Sigmoid colon (tissue), 4 donors: ENCODE results near the gene RIPOR1.

Experiments used
- POLR2A ChIP-seq, 2 donors: fragments of 450-650 bp; IDR thresholded peaks; one replicate each; pipeline ENCODE4 v1.6.1; 2016; ENCODE audit warnings: antibody characterized with exemption in 2 of 2, mild to moderate bottlenecking in 2 of 2, moderate library complexity in 2 of 2
- POLR2AphosphoS5 ChIP-seq, 4 donors: sonication (generic); formaldehyde crosslinking; IDR thresholded peaks; one replicate each; pipeline ENCODE4 v1.6.1; 2017; ENCODE audit warnings: antibody characterized with exemption in 4 of 4
- TF ChIP-seq, protein P1 (sequence below), 4 experiments: fragments of 450-650 bp in 3 of 4; fragments of 200-600 bp in 1 of 4; IDR thresholded peaks; one replicate each; pipeline ENCODE4 v1.5.1; 2016 to 2019; ENCODE audit warnings: antibody characterized with exemption in 4 of 4, mild to moderate bottlenecking in 3 of 4, moderate library complexity in 2 of 4

DNA sequence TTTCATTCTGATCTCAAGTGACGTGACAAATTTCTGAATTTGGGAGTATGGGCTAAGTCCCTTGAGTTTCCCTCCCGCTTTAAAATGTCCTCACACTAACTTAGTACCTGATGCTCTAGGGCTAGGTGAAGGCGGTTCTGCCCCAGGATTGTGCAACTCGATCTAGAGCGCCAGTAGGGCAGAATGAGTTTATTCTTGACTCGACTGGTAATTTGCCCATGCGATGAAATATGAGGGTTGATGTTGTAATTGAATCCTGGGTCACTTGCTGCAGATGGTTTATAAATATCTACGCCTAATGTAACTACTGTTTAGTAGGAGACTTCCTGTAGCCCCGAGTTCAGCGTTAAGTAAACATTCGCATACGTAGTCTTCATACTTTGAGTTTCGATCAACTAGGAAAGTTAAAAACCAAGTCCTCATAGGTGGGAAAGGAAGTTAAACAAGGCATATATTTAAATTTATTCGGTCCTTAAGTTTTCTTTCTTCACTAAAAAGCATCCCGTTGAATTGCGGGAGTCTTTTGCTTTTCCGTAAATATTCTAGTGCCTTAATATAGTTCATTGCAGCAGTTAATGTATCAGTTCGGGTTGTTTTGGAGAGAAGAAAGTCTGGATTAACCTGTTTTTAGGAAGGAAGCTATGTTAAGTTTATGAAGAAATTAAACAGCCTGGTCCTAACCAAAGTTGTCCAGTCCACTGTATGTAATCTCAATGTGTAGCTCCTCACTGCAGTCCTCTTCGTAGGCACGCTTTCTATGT lies 35.3 kb downstream of the RIPOR1 start:
- TF ChIP-seq, protein P1, sequence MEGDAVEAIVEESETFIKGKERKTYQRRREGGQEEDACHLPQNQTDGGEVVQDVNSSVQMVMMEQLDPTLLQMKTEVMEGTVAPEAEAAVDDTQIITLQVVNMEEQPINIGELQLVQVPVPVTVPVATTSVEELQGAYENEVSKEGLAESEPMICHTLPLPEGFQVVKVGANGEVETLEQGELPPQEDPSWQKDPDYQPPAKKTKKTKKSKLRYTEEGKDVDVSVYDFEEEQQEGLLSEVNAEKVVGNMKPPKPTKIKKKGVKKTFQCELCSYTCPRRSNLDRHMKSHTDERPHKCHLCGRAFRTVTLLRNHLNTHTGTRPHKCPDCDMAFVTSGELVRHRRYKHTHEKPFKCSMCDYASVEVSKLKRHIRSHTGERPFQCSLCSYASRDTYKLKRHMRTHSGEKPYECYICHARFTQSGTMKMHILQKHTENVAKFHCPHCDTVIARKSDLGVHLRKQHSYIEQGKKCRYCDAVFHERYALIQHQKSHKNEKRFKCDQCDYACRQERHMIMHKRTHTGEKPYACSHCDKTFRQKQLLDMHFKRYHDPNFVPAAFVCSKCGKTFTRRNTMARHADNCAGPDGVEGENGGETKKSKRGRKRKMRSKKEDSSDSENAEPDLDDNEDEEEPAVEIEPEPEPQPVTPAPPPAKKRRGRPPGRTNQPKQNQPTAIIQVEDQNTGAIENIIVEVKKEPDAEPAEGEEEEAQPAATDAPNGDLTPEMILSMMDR (IDR thresholded peaks at IDR 0.05): no peak
- no peak for TF ChIP-seq POLR2A (IDR thresholded peaks at IDR 0.05)
- peak; percentile 44 to 69 (median 54) for TF ChIP-seq POLR2AphosphoS5 (IDR thresholded peaks at IDR 0.05)
